HG02571 (cell line): Measurements from ENCODE around the gene HMGCL.
"Not testable (repeated sequence)": the region's sequence is repeated elsewhere in the genome, so short reads cannot be mapped to it uniquely, and the experiment has no call there.

ENCODE experiments used
- ATAC-seq: cut with Tn5 transposase; IDR thresholded peaks from one replicate; pipeline ENCODE4 v1.9.1; 2021; ENCODE audit warnings: mild to moderate bottlenecking, moderate library complexity; ENCODE audit not compliant: unreplicated experiment

The HMGCL gene

DNA sequence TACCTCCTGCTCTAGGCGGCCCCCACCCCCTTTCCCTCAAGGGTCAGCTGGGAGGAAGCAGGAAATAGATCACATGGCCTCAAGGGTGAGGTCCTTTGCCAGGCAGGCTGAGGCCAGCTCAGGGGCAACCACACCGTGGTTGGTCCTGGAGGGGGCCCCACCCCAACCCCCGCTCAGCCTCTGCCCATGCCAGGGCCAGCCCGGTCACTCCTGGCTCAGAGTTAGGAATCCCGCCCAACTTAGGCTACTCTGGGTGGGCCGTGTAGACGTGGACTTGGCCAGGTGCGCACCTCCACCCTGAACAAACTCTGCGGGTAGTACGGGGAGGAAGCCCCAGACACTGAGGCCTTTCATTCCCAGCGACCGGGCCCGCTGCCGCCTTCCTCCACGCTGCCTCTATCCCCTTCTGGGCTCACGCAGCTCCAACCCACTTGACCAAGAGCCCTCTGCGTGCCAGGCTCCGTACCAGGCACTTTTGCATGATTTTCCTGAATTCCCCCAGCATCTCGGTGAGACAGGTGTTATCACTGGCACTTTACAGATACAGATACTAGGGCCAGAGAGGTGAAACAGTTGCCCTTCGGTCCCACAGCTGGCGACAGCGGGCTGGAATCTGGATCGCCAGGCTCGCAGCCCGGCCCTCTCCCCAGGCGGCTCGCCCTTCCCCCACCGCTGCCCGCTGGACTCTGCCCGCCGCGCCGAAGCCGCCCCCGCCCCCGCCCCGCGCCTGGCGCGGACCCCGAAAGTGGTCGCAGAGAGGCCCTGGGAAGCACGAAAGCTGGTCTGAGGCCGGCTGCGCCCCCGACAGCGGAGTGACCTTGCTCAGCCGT is 25.4 kb downstream of the HMGCL start:
- ATAC-seq: peak; percentile 9

DNA sequence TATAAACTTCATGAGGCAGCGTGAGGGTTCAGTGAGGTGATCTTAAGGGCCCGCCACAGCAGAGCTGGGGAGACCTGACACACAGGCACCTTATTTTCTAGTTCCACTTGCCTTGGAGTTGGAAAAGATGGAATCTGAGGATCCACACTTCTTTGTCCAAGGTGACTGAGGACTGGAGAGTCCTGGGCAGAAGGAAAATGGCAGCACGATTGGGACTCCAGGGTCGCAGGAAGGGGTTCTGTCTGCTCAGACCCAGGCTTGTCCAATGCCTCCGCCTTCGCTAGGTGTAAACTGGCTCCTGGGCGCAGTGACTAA is 26.0 kb downstream of the HMGCL start:
- no peak for ATAC-seq

DNA sequence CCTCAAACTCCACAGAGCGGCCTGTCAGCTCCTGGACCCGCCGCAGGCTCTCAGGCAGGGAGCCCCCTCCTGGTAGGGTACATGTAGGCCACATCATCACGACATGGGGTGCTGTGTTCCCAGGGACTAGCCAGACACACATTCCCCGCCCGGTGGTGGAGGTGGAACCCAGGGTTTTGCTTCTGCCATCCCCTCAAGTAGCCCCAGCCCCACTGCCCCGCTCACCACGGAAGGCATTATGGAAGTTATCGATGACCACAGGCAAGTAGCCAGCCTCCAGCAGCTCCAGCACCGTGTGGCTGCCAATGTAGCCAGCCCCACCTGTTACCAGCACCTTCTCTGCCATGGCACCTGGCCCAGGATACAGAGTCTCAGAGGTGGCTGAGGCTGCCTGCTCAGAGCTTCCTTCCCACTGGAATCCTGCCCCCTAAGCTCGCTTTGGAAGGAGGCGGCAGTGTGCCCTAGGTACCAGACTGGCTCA is 26.5 kb downstream of the HMGCL start:
- ATAC-seq: no peak

DNA sequence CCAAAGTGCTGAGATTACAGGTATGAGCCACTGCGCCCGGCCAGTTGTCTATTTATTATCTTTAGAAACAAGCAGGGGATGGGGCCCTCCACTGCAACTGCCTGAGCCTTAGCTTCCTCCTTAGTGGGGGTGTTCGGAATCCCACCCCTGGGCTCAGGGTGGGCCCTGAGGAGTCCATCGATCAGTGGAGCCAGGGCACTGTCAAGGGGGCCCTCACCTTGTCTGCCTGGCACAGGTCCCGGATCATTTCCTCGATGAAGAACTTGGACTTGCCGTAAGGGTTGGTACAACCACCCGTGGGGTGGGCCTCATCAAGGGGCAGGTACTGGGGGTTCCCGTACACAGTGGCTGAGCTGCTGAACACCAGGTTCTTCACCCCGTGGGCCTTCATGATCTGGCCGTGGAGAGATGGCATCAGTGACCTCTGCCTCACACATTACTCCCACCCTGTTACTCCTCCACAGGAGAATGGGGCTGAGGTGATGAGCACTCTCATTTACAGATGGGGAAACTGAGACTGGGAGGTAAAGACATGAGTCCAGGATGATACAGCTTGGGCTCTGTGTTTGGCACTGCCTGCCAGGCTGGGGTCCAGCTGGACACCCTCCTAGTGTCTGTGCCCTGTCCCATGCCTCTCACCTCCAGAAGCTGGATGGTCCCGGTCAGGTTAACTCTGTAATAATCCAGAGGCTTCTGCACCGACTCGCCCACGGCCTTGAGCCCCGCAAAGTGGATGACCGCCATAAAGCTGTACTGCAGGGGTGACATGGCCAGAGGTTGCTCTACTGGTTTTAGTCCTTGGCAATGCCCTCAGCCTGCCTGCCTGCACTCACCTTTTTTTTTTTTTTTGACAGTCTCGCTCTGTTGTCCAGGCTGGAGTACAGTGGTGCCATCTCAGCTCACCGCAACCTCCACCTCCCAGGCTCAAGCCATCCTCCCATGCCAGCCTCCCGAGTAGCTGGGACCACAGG is 27.5 kb downstream of the HMGCL start:
- ATAC-seq: no peak

DNA sequence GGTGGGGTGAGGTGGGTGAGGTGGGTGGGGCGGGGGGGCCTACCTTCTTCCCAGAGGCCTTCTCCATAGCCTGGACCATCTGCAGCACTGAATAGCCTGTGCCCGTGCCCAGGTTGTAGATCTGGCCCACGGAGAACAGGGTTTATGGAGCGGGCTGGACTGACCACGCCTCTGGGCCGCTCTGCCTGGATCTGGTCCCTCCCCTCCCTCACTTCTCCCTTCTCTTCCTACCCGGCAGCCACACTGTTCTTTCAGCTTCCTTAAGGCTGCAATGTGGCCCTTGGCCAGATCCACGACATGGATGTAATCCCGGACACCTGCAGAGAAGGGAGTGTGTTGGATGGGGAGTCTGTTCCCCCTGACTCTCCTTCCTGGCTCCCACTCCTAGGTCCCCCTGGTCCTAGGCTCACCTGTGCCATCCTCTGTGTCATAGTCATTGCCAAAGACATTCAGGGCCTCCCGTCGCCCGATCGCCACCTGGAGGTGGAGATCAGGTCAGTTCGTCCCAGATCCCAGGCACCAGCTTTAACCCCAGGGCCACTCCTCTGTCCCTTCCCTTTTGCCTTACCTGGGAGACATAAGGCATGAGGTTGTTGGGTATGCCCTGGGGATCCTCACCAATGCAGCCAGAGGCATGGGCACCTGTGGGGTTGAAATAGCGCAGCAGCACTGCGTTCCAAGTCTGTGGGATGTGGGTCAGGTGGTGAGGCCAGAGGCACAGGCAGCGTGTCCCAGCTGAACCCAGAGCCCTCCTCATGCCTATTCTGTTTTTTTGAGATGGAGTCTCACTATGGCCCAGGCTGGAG is 28.6 kb downstream of the HMGCL start:
- ATAC-seq: no peak

DNA sequence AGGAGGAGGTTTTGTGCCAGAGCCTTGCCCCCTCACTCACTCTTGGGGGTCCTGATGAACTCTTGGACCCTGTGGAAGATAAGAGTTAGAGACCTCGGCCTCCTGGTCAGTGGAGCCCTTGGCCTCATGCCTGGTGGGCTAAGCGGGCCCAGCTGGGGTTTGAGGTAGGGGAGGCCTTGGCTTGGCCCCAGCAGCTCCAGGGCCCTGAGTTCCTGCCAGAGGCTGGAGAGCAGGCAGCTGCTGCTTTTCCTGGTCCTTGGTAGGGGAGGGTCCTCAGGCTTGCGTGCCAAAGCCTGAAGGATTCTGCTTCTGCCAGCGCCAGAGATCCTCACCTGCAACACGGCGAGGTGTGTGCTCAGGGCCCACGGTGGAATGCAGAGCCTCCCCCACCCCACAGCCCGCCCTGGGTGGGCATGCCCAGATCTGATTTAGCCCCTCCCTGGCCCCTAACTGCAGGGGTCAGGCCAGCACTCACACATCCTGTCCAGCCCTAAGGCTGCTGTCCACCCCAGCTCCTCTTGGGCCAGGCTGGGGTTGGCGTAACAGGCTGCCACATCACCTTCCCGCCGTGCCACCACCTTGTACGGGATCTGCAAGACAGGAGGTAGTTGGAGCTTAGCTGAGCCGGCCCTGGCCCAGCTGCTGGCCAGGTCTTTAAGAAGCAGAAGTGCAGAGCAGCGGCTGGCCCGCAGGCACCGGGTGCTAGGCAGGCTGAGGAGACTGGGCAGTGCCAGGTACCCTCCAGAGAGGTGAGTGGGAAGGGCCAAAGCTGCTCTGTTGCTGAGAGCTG is 29.4 kb downstream of the HMGCL start:
- no peak for ATAC-seq

DNA sequence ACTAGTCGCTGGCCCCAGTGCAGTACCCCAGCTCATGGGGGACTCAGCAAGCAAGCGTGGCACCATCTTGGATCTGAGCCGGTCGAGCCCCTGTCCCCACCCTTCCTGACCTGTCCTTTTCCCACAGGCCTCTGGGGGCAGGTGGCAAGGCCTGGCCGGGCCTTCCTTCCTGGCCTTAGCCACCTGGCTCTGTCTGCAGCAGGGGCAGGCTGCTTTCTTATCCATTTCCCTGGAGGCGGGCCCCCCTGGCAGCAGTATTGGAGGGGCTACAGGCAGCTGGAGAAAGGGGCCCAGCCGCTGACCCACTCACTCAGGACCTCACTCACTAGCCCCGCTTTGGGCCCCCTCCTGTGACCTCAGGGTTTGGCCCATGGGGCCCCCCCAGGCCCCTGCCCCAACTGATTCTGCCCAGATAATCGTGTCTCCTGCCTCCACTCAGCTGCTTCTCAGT is 30.5 kb downstream of the HMGCL start:
- ATAC-seq: not testable (repeated sequence)

DNA sequence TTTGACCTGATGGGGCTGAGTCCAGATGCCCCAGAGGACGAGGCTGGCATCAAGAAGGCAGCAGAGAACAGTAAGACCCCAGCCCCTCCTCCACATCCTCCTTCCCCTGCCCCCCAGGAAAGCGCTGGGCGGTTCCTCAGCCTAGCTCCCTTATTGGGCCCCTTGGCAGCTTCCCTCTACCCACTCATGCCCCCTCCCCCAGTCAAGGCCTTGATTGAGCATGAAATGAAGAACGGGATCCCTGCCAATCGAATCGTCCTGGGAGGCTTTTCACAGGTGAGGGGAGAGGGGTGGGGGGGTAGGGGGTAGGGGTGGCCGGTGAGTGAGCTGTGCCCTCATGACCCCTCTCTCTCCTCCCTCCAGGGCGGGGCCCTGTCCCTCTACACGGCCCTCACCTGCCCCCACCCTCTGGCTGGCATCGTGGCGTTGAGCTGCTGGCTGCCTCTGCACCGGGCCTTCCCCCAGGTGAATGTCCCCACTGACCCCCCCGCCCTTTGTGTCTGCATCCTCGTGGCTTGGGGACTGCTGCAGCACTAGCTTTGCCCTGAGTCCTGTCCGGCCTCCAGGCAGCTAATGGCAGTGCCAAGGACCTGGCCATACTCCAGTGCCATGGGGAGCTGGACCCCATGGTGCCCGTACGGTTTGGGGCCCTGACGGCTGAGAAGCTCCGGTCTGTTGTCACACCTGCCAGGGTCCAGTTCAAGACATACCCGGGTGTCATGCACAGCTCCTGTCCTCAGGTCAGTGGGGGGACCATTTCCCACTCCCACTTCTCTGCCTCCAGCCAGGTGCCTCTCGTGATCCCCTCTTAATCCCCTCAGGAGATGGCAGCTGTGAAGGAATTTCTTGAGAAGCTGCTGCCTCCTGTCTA is 31.1 kb downstream of the HMGCL start:
- ATAC-seq: no peak

- ATAC-seq: no peak
Observed at GRCh38 chr1:23793018-23793781, 32.0 kb downstream of the HMGCL start.

- no peak for ATAC-seq
Observed at GRCh38 chr1:23792151-23792945, 32.9 kb downstream of the HMGCL start.

- ATAC-seq: no peak
Observed at GRCh38 chr1:23791516-23792047, 33.6 kb downstream of the HMGCL start.

- ATAC-seq: peak; percentile 80
Observed at GRCh38 chr1:23790696-23791515, 34.3 kb downstream of the HMGCL start, which contains the start of gene LYPLA2. Gene LYPLA2 (plus strand): TSS chr1:23791145. CDS start chr1:23792683, 1,538 bp downstream.

- ATAC-seq: no peak
Observed at GRCh38 chr1:23788695-23789094, 36.5 kb downstream of the HMGCL start.

- ATAC-seq: no peak
Observed at GRCh38 chr1:23787701-23788100, 37.5 kb downstream of the HMGCL start.

DNA sequence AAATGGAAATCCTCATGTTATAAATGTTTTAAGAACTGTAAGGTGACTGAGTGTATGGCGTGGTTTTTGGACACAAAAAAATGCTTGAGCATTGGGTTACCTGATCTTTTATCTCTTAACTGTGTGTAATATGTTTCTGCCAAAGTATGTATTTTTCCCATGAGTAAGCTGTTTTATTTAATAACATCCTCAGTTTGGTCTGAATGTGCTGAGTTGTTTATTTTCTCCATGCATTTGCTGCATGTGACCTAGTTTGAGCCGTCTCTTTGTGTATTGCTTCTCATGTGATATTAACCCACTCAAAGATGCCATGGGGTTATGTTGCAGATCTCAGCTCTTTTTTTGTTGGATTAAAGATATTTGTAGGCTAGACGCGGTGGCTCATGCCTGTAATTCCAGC is 40.4 kb downstream of the HMGCL start:
- ATAC-seq: no peak

DNA sequence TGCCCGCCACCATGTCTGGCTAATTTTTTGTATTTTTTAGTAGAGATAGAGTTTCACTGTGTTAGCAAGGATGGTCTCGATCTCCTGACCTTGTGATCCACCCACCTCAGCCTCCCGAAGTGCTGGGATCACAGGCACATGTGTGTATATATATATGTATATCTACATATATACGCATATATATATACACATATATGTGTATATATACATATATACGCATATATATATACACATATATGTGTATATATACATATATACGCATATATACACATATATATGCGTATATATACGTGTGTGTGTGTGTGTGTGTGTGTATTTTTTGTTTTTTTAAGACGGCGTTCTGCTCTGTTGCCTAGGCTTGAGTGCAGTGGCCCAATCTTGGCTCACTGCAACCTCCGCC is 42.1 kb downstream of the HMGCL start:
- not testable (repeated sequence) for ATAC-seq
